ENCODE measurements around the gene MARK2. TPM values are rescaled to one million over a fixed set of nuclear protein-coding genes. Genes with fewer than 3 reads are reported as not detected.

Gene MARK2
- total and polyA plus RNA-seq, 8 donors: 8.8 to 128 (median 19.3) TPM

DNA sequence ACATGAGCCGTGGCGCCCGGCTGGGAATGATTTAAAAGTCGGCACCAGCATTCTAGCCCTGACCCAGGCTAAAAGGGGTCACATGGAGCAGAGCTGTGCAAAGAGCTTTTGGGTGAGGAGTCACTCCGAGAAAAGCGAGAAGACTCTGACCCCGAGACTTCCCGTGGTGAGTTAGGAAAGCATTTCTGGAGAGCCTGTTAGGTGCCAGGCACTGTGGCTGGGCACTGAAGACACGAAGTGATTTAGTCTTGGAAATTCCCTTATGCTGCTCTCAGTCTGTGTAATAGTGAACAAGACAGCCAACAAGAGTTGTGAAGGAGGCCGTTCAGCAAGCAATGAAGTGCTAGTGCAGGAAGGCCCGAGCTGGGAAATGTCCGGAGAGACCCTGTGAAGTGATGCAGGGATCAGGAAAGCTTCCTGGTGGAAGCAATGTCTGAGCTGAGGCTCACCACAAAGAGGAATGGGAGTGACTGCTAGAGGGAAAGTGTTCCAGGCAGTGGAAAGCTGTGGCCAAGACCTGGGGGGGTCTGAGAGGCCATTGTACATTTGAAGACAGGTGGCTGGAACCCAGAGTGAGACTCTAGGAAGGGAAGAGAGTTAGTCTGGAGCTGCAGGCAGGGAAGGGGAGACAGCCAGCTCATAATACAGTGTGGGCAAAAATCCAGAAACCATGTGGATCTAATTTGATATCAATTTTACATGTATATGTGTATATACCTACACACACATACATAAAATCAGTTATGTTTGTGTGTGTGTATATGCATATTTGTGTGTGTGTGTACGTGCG, 31.6 kb downstream of the MARK2 start:
- intact Hi-C loops (cut with DNase I; ENCODE audit: low total_unique reads): no loop called here
- WGBS, 5 donors: 45 to 52% (median 48%) methylated on average over 14 of the region's 14 CpGs
- Histone ChIP-seq H3K4me1 (peaks cover 90 to 100% (median 98%) of the 10 kb centered on the region in 4 donors), H3K27me3 (no peaks in the 10 kb centered on the region), H3K9me3 (no peaks in the 10 kb centered on the region), H3K36me3 (peaks cover 0 to 2% (median under 1%) of the 10 kb centered on the region in 4 donors), H3K27ac (peak overlapping the region in 4 of 5 donors; percentile 38 to 69 (median 54)), H3K4me3 (no peak overlapping the region)
- TF ChIP-seq, protein P1, sequence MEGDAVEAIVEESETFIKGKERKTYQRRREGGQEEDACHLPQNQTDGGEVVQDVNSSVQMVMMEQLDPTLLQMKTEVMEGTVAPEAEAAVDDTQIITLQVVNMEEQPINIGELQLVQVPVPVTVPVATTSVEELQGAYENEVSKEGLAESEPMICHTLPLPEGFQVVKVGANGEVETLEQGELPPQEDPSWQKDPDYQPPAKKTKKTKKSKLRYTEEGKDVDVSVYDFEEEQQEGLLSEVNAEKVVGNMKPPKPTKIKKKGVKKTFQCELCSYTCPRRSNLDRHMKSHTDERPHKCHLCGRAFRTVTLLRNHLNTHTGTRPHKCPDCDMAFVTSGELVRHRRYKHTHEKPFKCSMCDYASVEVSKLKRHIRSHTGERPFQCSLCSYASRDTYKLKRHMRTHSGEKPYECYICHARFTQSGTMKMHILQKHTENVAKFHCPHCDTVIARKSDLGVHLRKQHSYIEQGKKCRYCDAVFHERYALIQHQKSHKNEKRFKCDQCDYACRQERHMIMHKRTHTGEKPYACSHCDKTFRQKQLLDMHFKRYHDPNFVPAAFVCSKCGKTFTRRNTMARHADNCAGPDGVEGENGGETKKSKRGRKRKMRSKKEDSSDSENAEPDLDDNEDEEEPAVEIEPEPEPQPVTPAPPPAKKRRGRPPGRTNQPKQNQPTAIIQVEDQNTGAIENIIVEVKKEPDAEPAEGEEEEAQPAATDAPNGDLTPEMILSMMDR (IDR thresholded peaks at IDR 0.05): no peak
- no peak for TF ChIP-seq POLR2AphosphoS5 (IDR thresholded peaks at IDR 0.05)
- TF ChIP-seq EP300 (IDR thresholded peaks at IDR 0.05): no peak
- no peak for TF ChIP-seq POLR2A (IDR thresholded peaks at IDR 0.05)
- no peak for DNase-seq

DNA sequence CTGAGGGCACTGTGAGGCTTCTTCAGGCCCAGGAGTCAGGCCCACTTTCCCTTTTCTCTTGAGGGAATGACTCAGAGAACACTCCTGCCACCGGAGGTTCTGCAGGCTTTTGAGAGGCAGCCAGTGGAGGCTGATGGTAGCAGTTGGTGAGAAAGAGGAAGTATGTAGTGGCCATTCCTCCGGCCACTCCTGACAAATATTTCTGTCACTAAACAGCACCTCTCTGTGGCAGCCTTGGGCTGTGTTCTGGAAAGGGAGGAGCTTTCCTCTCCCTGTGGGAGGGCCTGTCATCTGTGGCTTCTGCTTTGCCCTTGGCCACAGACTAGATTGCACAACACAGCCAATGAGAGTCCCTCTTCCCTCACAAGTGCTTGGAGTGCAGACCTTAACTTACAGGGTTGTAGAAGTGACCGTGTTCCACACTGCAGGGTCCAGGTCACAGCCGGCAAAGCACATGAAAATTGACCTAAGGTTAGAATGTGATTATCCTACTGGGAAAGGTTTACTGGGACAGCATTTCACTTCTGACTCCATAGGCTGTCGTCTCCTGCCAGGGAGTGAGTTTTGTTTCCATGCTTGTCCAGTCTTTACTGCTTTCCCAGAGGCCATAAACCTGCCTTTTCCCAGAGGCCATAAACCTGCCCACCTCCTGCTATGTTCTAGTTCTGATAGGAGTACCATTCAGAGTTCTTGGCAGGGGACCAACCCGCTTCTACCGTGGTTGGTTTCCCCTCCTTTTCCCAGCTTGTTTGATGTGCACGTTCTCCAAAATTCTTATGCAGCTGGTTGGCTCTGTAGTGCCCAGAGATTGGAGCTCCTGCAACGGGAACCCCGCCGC, 33.3 kb downstream of the MARK2 start:
- Histone ChIP-seq H3K4me3 (no peak overlapping the region), H3K4me1 (peaks cover 75 to 98% (median 85%) of the 10 kb centered on the region in 4 donors), H3K27me3 (no peaks in the 10 kb centered on the region), H3K9me3 (no peaks in the 10 kb centered on the region), H3K27ac (peak overlapping the region; percentile 39 to 82 (median 69)), H3K36me3 (peaks cover 0 to 5% (median 3%) of the 10 kb centered on the region in 4 donors)
- intact Hi-C loops (cut with DNase I; ENCODE audit: low total_unique reads): no loop called here
- TF ChIP-seq POLR2AphosphoS5 (IDR thresholded peaks at IDR 0.05) (peak; percentile 64 to 93 (median 83)), EP300 (IDR thresholded peaks at IDR 0.05) (no peak)
- TF ChIP-seq, protein P1 (IDR thresholded peaks at IDR 0.05): peak in 5 of 7 experiments; percentile 17 to 71 (median 34)
- DNase-seq: peak; percentile 87 to 93
- 7 to 21% (median 12%) methylated on average over 10 to 11 of the region's 11 CpGs for WGBS, 5 donors

DNA sequence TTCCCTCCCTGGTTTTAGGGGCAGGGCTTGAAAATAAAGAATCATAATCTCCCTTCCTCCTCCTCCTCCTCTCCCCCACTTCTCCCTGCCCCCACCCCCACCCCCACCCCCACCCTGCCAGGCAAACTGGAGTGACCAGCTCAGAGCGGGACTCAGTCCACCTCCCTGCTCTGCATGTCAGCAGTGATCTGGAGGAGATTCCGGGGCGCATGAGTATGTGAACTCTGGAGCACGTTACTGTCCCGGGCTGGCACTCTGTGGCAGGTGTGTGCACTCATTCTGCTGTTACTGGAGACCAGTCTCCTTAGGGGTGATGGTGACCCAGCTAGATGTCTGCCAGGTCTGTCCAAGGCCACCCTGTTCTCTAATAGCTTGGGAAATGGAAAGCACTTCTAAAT, 33.9 kb downstream of the MARK2 start:
- Histone ChIP-seq H3K4me1 (peaks cover 70 to 97% (median 82%) of the 10 kb centered on the region in 4 donors), H3K36me3 (peaks cover 0 to 5% (median 3%) of the 10 kb centered on the region in 4 donors), H3K27ac (peak overlapping the region; percentile 39 to 82 (median 69)), H3K4me3 (no peak overlapping the region), H3K9me3 (no peaks in the 10 kb centered on the region), H3K27me3 (no peaks in the 10 kb centered on the region)
- DNase-seq: no peak
- WGBS, 5 donors: 26 to 62% (median 36%) methylated on average over 5 of the region's 5 CpGs
- TF ChIP-seq, protein P1 (IDR thresholded peaks at IDR 0.05): no peak
- intact Hi-C loops (cut with DNase I; ENCODE audit: low total_unique reads): no loop called here

DNA sequence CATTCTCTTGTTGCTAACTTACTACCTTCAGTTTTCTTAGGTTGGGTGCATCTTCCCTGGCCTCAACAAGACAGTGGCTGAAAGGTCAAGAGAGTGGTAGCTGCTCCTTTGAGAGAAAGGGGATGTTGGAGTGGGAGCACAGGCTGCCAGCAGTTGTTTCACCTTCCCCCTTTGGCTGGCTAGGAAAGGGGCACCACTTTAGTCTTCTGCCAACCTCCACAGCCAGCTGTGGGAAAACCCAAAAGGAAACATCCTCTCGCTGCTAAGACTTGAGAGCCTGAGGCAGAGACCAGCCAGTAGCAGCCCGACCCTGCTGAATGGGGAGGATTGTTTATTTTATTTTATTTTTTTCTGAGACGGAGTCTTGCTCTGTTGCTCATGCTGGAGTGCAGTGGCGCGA, 34.4 kb downstream of the MARK2 start:
- H3K4me3 ChIP-seq: no peak overlapping the region
- intact Hi-C loops (cut with DNase I; ENCODE audit: low total_unique reads): no loop called here
- TF ChIP-seq POLR2A (IDR thresholded peaks at IDR 0.05): no peak
- no peak for TF ChIP-seq EP300 (IDR thresholded peaks at IDR 0.05)
- TF ChIP-seq, protein P1 (IDR thresholded peaks at IDR 0.05): no peak
- TF ChIP-seq POLR2AphosphoS5 (IDR thresholded peaks at IDR 0.05): no peak
- 57 to 65% (median 63%) methylated on average over 5 of the region's 5 CpGs for WGBS, 5 donors
- H3K4me1 ChIP-seq: peaks cover 66 to 97% (median 78%) of the 10 kb centered on the region in 4 donors
- DNase-seq: no peak
- no peaks in the 10 kb centered on the region for H3K27me3 ChIP-seq
- H3K36me3 ChIP-seq: peaks cover 0 to 5% (median 3%) of the 10 kb centered on the region in 4 donors
- no peaks in the 10 kb centered on the region for H3K9me3 ChIP-seq
- peak overlapping the region; percentile 37 to 82 (median 69) for H3K27ac ChIP-seq
